SK-N-SH (cell line): ENCODE results near the gene ELOVL6.

Source experiments
- CTCF ChIP-seq: fragments of 200-600 bp; sonication (generic); IDR thresholded peaks from 2 replicates; pipeline ENCODE4 v1.6.1; 2017; ENCODE audit warnings: antibody characterized with exemption, mild to moderate bottlenecking, moderate library complexity
- EP300 ChIP-seq, 2 experiments: IDR thresholded peaks; 2 replicates each; pipeline versions ENCODE4 v1.4.0 to v1.6.1; 2012; ENCODE audit warnings: borderline replicate concordance in 1 of 2, low read depth in 1 of 2, low read length in 1 of 2
- IRF3 ChIP-seq: fragments of 150-350 bp; IDR thresholded peaks from 2 replicates; pipeline ENCODE4 v1.6.1; 2016; ENCODE audit warnings: mild to moderate bottlenecking, low read depth, low read length
- JUND ChIP-seq: IDR thresholded peaks from 2 replicates; pipeline ENCODE4 v1.4.0; 2012
- NRF1 ChIP-seq: IDR thresholded peaks from 2 replicates; pipeline ENCODE4 v1.6.1; 2012; ENCODE audit warnings: low read depth, mild to moderate bottlenecking, low read length
- RFX5 ChIP-seq: IDR thresholded peaks from 2 replicates; pipeline ENCODE4 v1.6.1; 2012; ENCODE audit warnings: mild to moderate bottlenecking, improper control_type of control experiment, low read length
- TCF12 ChIP-seq: IDR thresholded peaks from 2 replicates; pipeline ENCODE4 v1.4.0; 2012
- ZBTB33 ChIP-seq: IDR thresholded peaks from 2 replicates; pipeline ENCODE4 v1.4.0; 2012; ENCODE audit warnings: low read depth, borderline replicate concordance

GRCh38 chr4:110195561-110196205, 2.7 kb downstream of the ELOVL6 start:
- no peak for TF ChIP-seq JUND
- TF ChIP-seq NRF1, result no peak
- TF ChIP-seq CTCF, result no peak
- TF ChIP-seq ZBTB33, result no peak
- TF ChIP-seq EP300 (IDR thresholded peaks at IDR 0.05; ENCODE audit: borderline replicate concordance in 1 of 2, low read depth in 1 of 2, low read length in 1 of 2), result no peak
- no peak for TF ChIP-seq RFX5
- no peak for TF ChIP-seq TCF12
- no peak for TF ChIP-seq IRF3
